Measurements from ENCODE around the gene SMARCC1.

GRCh38 chr3:47685037-47685436, 96.7 kb downstream of the SMARCC1 start:
- TF ChIP-seq CTCF (IDR thresholded peaks at IDR 0.05) (no peak), POLR2A (IDR thresholded peaks at IDR 0.05) (no peak)
